ENCODE measurements around the gene ZNFX1. TPM values are rescaled to one million over a fixed set of nuclear protein-coding genes. Genes with fewer than 3 reads are reported as not detected.
A peak's percentile ranks its signal among the peaks of the same experiment; 100 is the strongest.
"Not testable (repeated sequence)": the region's sequence is repeated elsewhere in the genome, so short reads cannot be mapped to it uniquely, and the experiment has no call there.

ZNFX1 gene
- total RNA-seq, 3 donors from 2014 or later (not counting 1 experiment from before 2014, with no cell fraction given), result 55.8 to 58.5 (median 57.8) TPM

- Histone ChIP-seq H3K36me3 (ENCODE audit: control insufficient read depth, insufficient read depth, low read length) (peaks cover 70% of the 10 kb centered on the region), H3K27me3 (ENCODE audit: control insufficient read depth, insufficient read depth, low read length) (no peaks in the 10 kb centered on the region), H3K9me3 (ENCODE audit: control insufficient read depth, insufficient read depth, low read length) (no peaks in the 10 kb centered on the region), H3K27ac (ENCODE audit: low read length) (no peak overlapping the region), H3K4me1 (ENCODE audit: control insufficient read depth, insufficient read depth, low read length) (peaks cover 10% of the 10 kb centered on the region), H3K4me3 (ENCODE audit: low read length) (no peak overlapping the region)
- DNase-seq (no peak), ATAC-seq (no peak)
- Mint-ChIP-seq H3K9me3 (no peaks in the 10 kb centered on the region), H3K4me3 (no peak overlapping the region), H3K27me3 (ENCODE audit: low read depth in 2 of 2) (no peaks in the 10 kb centered on the region), H3K27ac (peak overlapping the region in 1 of 2 donors; percentile 66), H3K4me1 (peaks cover 6 to 13% of the 10 kb centered on the region in 2 donors), H3K36me3 (peaks cover 22% of the 10 kb centered on the region)
- no peak for TF ChIP-seq CTCF (IDR thresholded peaks at IDR 0.05)
- 96% methylated on average over 7 of the region's 7 CpGs for WGBS (ENCODE audit: insufficient coverage)
- intact Hi-C loops (cut with micrococcal nuclease), result no loop called here
Measured at GRCh38 chr20:49225896-49226295, 52.0 kb downstream of the ZNFX1 start.

GRCh38 chr20:49219924-49220831 is 57.7 kb downstream of the ZNFX1 start:
- H3K4me3 ChIP-seq (ENCODE audit: low read length), result peak overlapping the region; percentile 91
- H3K27me3 Mint-ChIP-seq (ENCODE audit: low read depth in 2 of 2), result no peaks in the 10 kb centered on the region
- intact Hi-C loops (cut with micrococcal nuclease), result loop anchor here (1.0 kb wide), 3 partner anchors 33 to 174 kb away; partner anchors contain the start of genes CSE1L and ZNFX1

GRCh38 chr20:49219091-49219923 is 58.5 kb downstream of the ZNFX1 start, which contains the start of gene DDX27:
DDX27 (plus strand) TSS chr20:49219416; CDS start chr20:49219449, 33 bp downstream.
- no peaks in the 10 kb centered on the region for H3K36me3 Mint-ChIP-seq
- under 1% methylated on average over 46 of the region's 46 CpGs for WGBS (ENCODE audit: insufficient coverage)
- H3K27ac Mint-ChIP-seq, result peak within 1 kb of the TSS; percentile 94 to 96
- H3K27me3 ChIP-seq (ENCODE audit: control insufficient read depth, insufficient read depth, low read length), result no peaks in the 10 kb centered on the region
- ATAC-seq (peak; percentile 88 to 93 (median 92)), DNase-seq (peak; percentile 97 to 100)
- no peaks in the 10 kb centered on the region for H3K9me3 ChIP-seq (ENCODE audit: control insufficient read depth, insufficient read depth, low read length)
- no peak for TF ChIP-seq CTCF (IDR thresholded peaks at IDR 0.05)
- no peaks in the 10 kb centered on the region for H3K9me3 Mint-ChIP-seq
- intact Hi-C loops (cut with micrococcal nuclease), result loop anchor here (1.0 kb wide), 3 partner anchors 32 to 173 kb away; partner anchors contain the start of genes CSE1L and ZNFX1
- no peaks in the 10 kb centered on the region for H3K27me3 Mint-ChIP-seq (ENCODE audit: low read depth in 2 of 2)
- H3K4me1 ChIP-seq (ENCODE audit: control insufficient read depth, insufficient read depth, low read length), result peaks cover 23% of the 10 kb centered on the region
- peak within 1 kb of the TSS; percentile 96 for H3K27ac ChIP-seq (ENCODE audit: low read length)
- H3K4me3 Mint-ChIP-seq, result peak within 1 kb of the TSS; percentile 96
- H3K36me3 ChIP-seq (ENCODE audit: control insufficient read depth, insufficient read depth, low read length), result peaks cover 19% of the 10 kb centered on the region
- H3K4me3 ChIP-seq (ENCODE audit: low read length), result peak within 1 kb of the TSS; percentile 91
- H3K4me1 Mint-ChIP-seq, result peaks cover 27 to 32% of the 10 kb centered on the region in 2 donors

More at GRCh38 chr20:49219924-49220831, 57.7 kb downstream of the ZNFX1 start:
- Histone ChIP-seq H3K27me3 (ENCODE audit: control insufficient read depth, insufficient read depth, low read length) (no peaks in the 10 kb centered on the region), H3K4me1 (ENCODE audit: control insufficient read depth, insufficient read depth, low read length) (peaks cover 23% of the 10 kb centered on the region), H3K36me3 (ENCODE audit: control insufficient read depth, insufficient read depth, low read length) (peaks cover 27% of the 10 kb centered on the region), H3K27ac (ENCODE audit: low read length) (peak overlapping the region; percentile 96), H3K9me3 (ENCODE audit: control insufficient read depth, insufficient read depth, low read length) (no peaks in the 10 kb centered on the region)
- Mint-ChIP-seq H3K36me3 (peaks cover 7% of the 10 kb centered on the region), H3K4me3 (peak overlapping the region; percentile 96), H3K9me3 (no peaks in the 10 kb centered on the region), H3K4me1 (peaks cover 27 to 32% of the 10 kb centered on the region in 2 donors), H3K27ac (peak overlapping the region; percentile 94 to 96)
- ATAC-seq (no peak), DNase-seq (no peak)
- TF ChIP-seq CTCF (IDR thresholded peaks at IDR 0.05), result no peak
- 75% methylated on average over 25 of the region's 28 CpGs for WGBS (ENCODE audit: insufficient coverage)

- Mint-ChIP-seq H3K27ac (peak overlapping the region; percentile 94 to 96), H3K4me1 (peaks cover 27 to 32% of the 10 kb centered on the region in 2 donors)
- DNase-seq, result peak in 1 of 2 donors; percentile 17
- Histone ChIP-seq H3K27ac (ENCODE audit: low read length) (peak overlapping the region; percentile 46), H3K36me3 (ENCODE audit: control insufficient read depth, insufficient read depth, low read length) (peaks cover 14% of the 10 kb centered on the region), H3K4me1 (ENCODE audit: control insufficient read depth, insufficient read depth, low read length) (peaks cover 23% of the 10 kb centered on the region)
- ATAC-seq; H3K9me3 Mint-ChIP-seq; H3K4me3 ChIP-seq (ENCODE audit: low read length); H3K27me3 Mint-ChIP-seq (ENCODE audit: low read depth in 2 of 2); H3K36me3 Mint-ChIP-seq; H3K4me3 Mint-ChIP-seq; H3K27me3 ChIP-seq (ENCODE audit: control insufficient read depth, insufficient read depth, low read length); H3K9me3 ChIP-seq (ENCODE audit: control insufficient read depth, insufficient read depth, low read length): not testable (repeated sequence)
- WGBS (ENCODE audit: insufficient coverage), result 60% methylated on average over 13 of the region's 13 CpGs
- intact Hi-C loops (cut with micrococcal nuclease), result loop anchor here (1.0 kb wide), 3 partner anchors 31 to 172 kb away; partner anchors contain the start of genes CSE1L and ZNFX1
Measured at GRCh38 chr20:49218739-49219090, 59.1 kb downstream of the ZNFX1 start.

All from natural killer cell (primary cell).